ENCODE data around the gene ZNF350. TPM values are rescaled to one million over a fixed set of nuclear protein-coding genes. Genes with fewer than 3 reads are reported as not detected.
"Not testable (repeated sequence)": the region's sequence is repeated elsewhere in the genome, so short reads cannot be mapped to it uniquely, and the experiment has no call there.

The ZNF350 gene
- total RNA-seq, 1 donor from 2014 or later, result 14.2 TPM

DNA sequence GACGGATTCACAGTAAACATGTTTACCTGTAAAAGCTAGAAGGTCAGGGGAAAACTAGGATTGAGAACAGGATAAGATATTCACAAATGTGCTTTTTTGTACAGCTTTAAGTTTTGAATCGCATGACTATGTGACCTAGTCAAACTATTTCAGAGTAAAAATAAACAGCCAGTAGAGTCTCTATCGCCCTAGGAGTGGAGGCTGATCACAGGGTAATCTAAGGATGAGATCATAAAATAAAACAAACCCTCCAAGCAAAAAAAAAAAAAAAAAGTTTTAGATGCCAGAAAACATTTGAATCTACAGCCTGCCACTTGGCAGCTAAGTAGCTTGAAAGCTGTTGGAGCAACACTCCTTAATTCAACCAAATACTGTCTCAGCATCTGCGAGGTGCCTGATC is 26.8 kb downstream of the ZNF350 start:
- peaks cover 57% of the 10 kb centered on the region for H3K36me3 Mint-ChIP-seq (ENCODE audit: insufficient read depth)
- TF ChIP-seq, protein P1, sequence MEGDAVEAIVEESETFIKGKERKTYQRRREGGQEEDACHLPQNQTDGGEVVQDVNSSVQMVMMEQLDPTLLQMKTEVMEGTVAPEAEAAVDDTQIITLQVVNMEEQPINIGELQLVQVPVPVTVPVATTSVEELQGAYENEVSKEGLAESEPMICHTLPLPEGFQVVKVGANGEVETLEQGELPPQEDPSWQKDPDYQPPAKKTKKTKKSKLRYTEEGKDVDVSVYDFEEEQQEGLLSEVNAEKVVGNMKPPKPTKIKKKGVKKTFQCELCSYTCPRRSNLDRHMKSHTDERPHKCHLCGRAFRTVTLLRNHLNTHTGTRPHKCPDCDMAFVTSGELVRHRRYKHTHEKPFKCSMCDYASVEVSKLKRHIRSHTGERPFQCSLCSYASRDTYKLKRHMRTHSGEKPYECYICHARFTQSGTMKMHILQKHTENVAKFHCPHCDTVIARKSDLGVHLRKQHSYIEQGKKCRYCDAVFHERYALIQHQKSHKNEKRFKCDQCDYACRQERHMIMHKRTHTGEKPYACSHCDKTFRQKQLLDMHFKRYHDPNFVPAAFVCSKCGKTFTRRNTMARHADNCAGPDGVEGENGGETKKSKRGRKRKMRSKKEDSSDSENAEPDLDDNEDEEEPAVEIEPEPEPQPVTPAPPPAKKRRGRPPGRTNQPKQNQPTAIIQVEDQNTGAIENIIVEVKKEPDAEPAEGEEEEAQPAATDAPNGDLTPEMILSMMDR (IDR thresholded peaks at IDR 0.05; ENCODE audit: unreplicated experiment), result no peak
- no peak overlapping the region for H3K4me3 Mint-ChIP-seq (ENCODE audit: low read depth)
- H3K27me3 Mint-ChIP-seq, result no peaks in the 10 kb centered on the region
- H3K27ac Mint-ChIP-seq, result peak overlapping the region; percentile 86
- peaks cover 53% of the 10 kb centered on the region for H3K9me3 Mint-ChIP-seq (ENCODE audit: low read depth)
- no peak for DNase-seq (ENCODE audit: low spot score, unreplicated experiment)
- peaks cover 32% of the 10 kb centered on the region for H3K4me1 Mint-ChIP-seq (ENCODE audit: low read depth)

DNA sequence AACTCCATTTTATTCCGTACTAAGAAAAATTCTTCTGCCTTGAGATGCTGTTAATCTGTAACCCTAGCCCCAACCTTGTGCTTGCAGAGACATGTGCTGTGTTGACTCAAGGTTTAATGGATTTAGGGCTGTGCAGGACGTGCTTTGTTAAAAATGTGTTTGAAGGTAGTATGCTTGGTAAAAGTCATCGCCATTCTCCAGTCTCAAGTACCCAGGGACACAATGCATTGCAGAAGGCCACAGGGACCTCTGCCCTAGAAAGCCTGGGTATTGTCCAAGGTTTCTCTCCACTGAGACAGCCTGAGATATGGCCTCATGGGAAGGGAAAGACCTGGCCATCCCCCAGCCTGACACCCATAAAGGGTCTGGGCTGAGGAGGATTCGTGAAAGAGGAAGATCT is 28.8 kb downstream of the ZNF350 start:
- Mint-ChIP-seq H3K27ac (peak overlapping the region; percentile 56), H3K4me1 (ENCODE audit: low read depth) (peaks cover 32% of the 10 kb centered on the region), H3K36me3 (ENCODE audit: insufficient read depth) (peaks cover 46% of the 10 kb centered on the region), H3K9me3 (ENCODE audit: low read depth) (peaks cover 49% of the 10 kb centered on the region)
- H3K27me3 Mint-ChIP-seq; H3K4me3 Mint-ChIP-seq (ENCODE audit: low read depth); DNase-seq (ENCODE audit: low spot score, unreplicated experiment): not testable (repeated sequence)

DNA sequence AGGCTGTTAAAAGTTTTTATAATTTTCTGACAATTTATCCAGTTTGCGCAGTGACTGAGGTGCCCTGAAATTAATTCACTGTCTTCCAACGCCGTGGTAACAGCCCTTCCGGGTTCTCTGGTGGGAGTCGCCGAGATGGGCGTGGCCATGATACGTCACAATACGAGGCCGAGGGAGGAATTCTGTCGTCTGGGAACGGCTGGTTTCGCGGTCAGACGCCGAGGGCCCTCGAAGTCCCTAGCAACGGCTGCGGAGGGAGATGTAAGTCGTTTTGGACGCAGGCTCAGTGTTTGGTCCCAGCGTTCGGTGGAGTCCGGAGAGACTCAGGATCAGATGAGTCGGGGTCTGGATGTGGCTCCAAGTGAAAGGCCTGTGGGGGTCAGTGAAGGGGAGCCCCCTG is 37.7 kb downstream of the ZNF350 start:
- TF ChIP-seq, protein P1 (IDR thresholded peaks at IDR 0.05; ENCODE audit: unreplicated experiment), result no peak
- no peak overlapping the region for H3K4me3 Mint-ChIP-seq (ENCODE audit: low read depth)
- no peaks in the 10 kb centered on the region for H3K27me3 Mint-ChIP-seq
- H3K4me1 Mint-ChIP-seq (ENCODE audit: low read depth), result no peaks in the 10 kb centered on the region
- H3K27ac Mint-ChIP-seq, result no peak overlapping the region
- no peak for DNase-seq (ENCODE audit: low spot score, unreplicated experiment)
- peaks cover 69% of the 10 kb centered on the region for H3K9me3 Mint-ChIP-seq (ENCODE audit: low read depth)
- H3K36me3 Mint-ChIP-seq (ENCODE audit: insufficient read depth), result peaks cover 74% of the 10 kb centered on the region

- TF ChIP-seq, protein P1 (IDR thresholded peaks at IDR 0.05; ENCODE audit: unreplicated experiment), result no peak
- DNase-seq (ENCODE audit: low spot score, unreplicated experiment), result no peak
- Mint-ChIP-seq H3K4me3 (ENCODE audit: low read depth) (no peak overlapping the region), H3K4me1 (ENCODE audit: low read depth) (no peaks in the 10 kb centered on the region), H3K9me3 (ENCODE audit: low read depth) (peaks cover 82% of the 10 kb centered on the region), H3K27ac (no peak overlapping the region), H3K27me3 (no peaks in the 10 kb centered on the region), H3K36me3 (ENCODE audit: insufficient read depth) (peaks cover 86% of the 10 kb centered on the region)
These were observed 40.0 kb downstream of the ZNF350 start for GRCh38 chr19:51946602-51947001.

GRCh38 chr19:51944798-51945552 is 41.7 kb downstream of the ZNF350 start:
- peaks cover 80% of the 10 kb centered on the region for H3K9me3 Mint-ChIP-seq (ENCODE audit: low read depth)
- H3K4me3 Mint-ChIP-seq (ENCODE audit: low read depth), result no peak overlapping the region
- H3K36me3 Mint-ChIP-seq (ENCODE audit: insufficient read depth), result peaks cover 89% of the 10 kb centered on the region
- no peaks in the 10 kb centered on the region for H3K4me1 Mint-ChIP-seq (ENCODE audit: low read depth)
- TF ChIP-seq, protein P1 (IDR thresholded peaks at IDR 0.05; ENCODE audit: unreplicated experiment), result no peak
- H3K27ac Mint-ChIP-seq, result peak overlapping the region; percentile 81
- no peaks in the 10 kb centered on the region for H3K27me3 Mint-ChIP-seq
- no peak for DNase-seq (ENCODE audit: low spot score, unreplicated experiment)

DNA sequence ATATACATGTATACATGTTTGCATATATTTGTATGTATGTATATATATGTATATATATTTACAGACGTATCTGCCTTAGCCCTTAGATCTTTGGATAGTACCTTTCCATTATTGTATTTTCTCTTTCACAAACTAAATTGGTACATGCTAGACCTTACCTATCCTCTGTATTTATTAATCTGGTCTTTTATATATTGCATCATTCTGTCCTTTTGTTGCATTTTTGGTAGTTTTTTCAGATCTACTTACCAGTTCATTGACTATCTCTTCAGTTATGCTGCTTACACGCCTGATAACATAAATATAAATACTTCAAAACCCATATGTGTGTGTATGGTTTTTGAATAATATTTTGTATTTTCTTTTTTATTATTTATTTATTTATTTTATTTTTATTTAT is 47.7 kb downstream of the ZNF350 start:
- Mint-ChIP-seq H3K4me1 (ENCODE audit: low read depth) (no peaks in the 10 kb centered on the region), H3K27me3 (no peaks in the 10 kb centered on the region), H3K9me3 (ENCODE audit: low read depth) (peaks cover 68% of the 10 kb centered on the region), H3K27ac (no peak overlapping the region), H3K4me3 (ENCODE audit: low read depth) (no peak overlapping the region), H3K36me3 (ENCODE audit: insufficient read depth) (peaks cover 94% of the 10 kb centered on the region)
- TF ChIP-seq, protein P1 (IDR thresholded peaks at IDR 0.05; ENCODE audit: unreplicated experiment), result no peak
- no peak for DNase-seq (ENCODE audit: low spot score, unreplicated experiment)
